Measurements from ENCODE around the gene GNL2. TPM values are rescaled to one million over a fixed set of nuclear protein-coding genes. Genes with fewer than 3 reads are reported as not detected.
A peak's percentile ranks its signal among the peaks of the same experiment; 100 is the strongest.

Gene GNL2
- total RNA-seq, 1 experiment from 2014 or later = 106 TPM

DNA sequence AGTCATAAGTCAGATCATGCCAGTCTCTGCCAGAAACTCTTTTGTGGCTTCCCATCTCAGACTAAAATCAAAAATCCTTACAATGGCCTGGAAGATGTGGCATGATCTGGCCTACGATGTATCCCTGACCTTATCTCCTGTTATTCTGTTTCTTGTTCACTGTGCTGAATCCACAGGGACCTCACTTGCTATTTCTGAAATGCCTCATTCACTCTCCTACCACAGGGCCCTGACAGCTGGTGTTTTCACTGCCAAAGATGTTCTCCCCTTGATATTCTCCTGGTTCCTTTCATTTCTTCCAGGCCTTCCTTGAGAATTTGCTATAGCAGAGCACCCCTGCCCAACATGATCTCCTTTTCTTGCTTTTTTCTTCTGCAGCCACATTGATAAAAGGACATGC, 37.3 kb downstream of the GNL2 start:
- no peaks in the 10 kb centered on the region for H4K20me1 ChIP-seq (ENCODE audit: control insufficient read depth, insufficient read depth, insufficient read length)
- H3K9ac ChIP-seq (ENCODE audit: extremely low read depth, insufficient read length, low read length) = no peak overlapping the region
- H3K27ac Mint-ChIP-seq = no peak overlapping the region
- no peak overlapping the region for H2AK5ac ChIP-seq (ENCODE audit: insufficient read length, low read length)
- no peak for TF ChIP-seq CTCF (conservative IDR thresholded peaks at IDR 0.05)
- H2AFZ ChIP-seq (ENCODE audit: low read length) = no peak overlapping the region
- no peaks in the 10 kb centered on the region for H3K9me3 ChIP-seq (ENCODE audit: control insufficient read depth, low read depth, low read length)
- H3K27me3 ChIP-seq (ENCODE audit: insufficient read depth, low read length) = no peaks in the 10 kb centered on the region
- H3K14ac ChIP-seq (ENCODE audit: insufficient read depth, low read length) = no peak overlapping the region
- no peak overlapping the region for H2BK12ac ChIP-seq (ENCODE audit: insufficient read length, low read depth, low read length)
- H2BK5ac ChIP-seq (ENCODE audit: insufficient read length, low read length) = no peak overlapping the region
- peaks cover 4% of the 10 kb centered on the region for H3K27me3 Mint-ChIP-seq (ENCODE audit: low read depth)
- H4K5ac ChIP-seq (ENCODE audit: insufficient read length, low read depth, low read length) = no peak overlapping the region
- H3K36me3 Mint-ChIP-seq (ENCODE audit: insufficient read depth in 1 of 3, low read depth in 3 of 3) = peaks cover 4 to 13% (median 4%) of the 10 kb centered on the region in 3 experiments; a peak in 5 of 7 replicates
- no peak overlapping the region for H3K27ac ChIP-seq (ENCODE audit: insufficient read length, low read depth, low read length)
- H3K79me1 ChIP-seq (ENCODE audit: insufficient read depth, low read depth, low read length, poor library complexity, severe bottlenecking) = no peaks in the 10 kb centered on the region
- H3K9me3 Mint-ChIP-seq = peaks cover 5 to 6% of the 10 kb centered on the region in 2 experiments; a peak in 3 of 5 replicates
- no CpG with 5 or more reads among the region's 1 CpG for WGBS (ENCODE audit: extremely low coverage, insufficient read length, low lambda C conversion rate)
- H3K4me1 Mint-ChIP-seq = peaks cover 19 to 21% of the 10 kb centered on the region in 2 experiments
- H3K56ac ChIP-seq (ENCODE audit: insufficient read length, low read depth, low read length) = no peak overlapping the region
- H3K4me1 ChIP-seq (ENCODE audit: insufficient read depth, low read length) = no peaks in the 10 kb centered on the region
- H2BK15ac ChIP-seq (ENCODE audit: low read depth, low read length) = no peak overlapping the region
- no peak overlapping the region for H4K91ac ChIP-seq (ENCODE audit: insufficient read length, low read depth, low read length)
- no peak overlapping the region for H2BK120ac ChIP-seq (ENCODE audit: low read depth, low read length, poor library complexity, severe bottlenecking)
- peaks cover 11% of the 10 kb centered on the region for H3K23me2 ChIP-seq (ENCODE audit: insufficient read length, low read depth, low read length, poor library complexity, severe bottlenecking)
- no peak overlapping the region for H3K4ac ChIP-seq (ENCODE audit: low read depth, low read length)
- H4K8ac ChIP-seq (replicated peaks; ENCODE audit: insufficient read length, low read depth, low read length) = no peak overlapping the region
- no peak for DNase-seq
- no peak overlapping the region for H3T11ph ChIP-seq (ENCODE audit: low read length)
- no peak overlapping the region for H3K23ac ChIP-seq (ENCODE audit: insufficient read length, low read depth, low read length)
- no peak overlapping the region for H3K4me2 ChIP-seq (ENCODE audit: insufficient read depth, insufficient read length, low read length)
- H2BK20ac ChIP-seq (ENCODE audit: low read depth, low read length, poor library complexity, severe bottlenecking) = no peak overlapping the region
- H3K79me2 ChIP-seq (ENCODE audit: insufficient read depth, low read length) = no peaks in the 10 kb centered on the region; the same call in 1 of the 2 replicates
- no peak overlapping the region for H3K18ac ChIP-seq (ENCODE audit: insufficient read length, low read depth, low read length)
- H3K4me3 Mint-ChIP-seq = peak overlapping the region in 1 of 2 experiments; percentile 40; a peak in 3 of 5 replicates

Data from H9 (cell line).